ENCODE data around the gene UBALD2. TPM values are rescaled to one million over a fixed set of nuclear protein-coding genes. Genes with fewer than 3 reads are reported as not detected.
A peak's percentile ranks its signal among the peaks of the same experiment; 100 is the strongest.

Gene UBALD2
- total RNA-seq, 1 experiment from 2014 or later = 30.3 TPM

GRCh38 chr17:76270770-76271668 lies 5.9 kb downstream of the UBALD2 start (continued):
- no peak for TF ChIP-seq HMGXB4 (CRISPR knock-in tag; IDR thresholded peaks at IDR 0.05)
- TF ChIP-seq SMAD4 (CRISPR knock-in tag; IDR thresholded peaks at IDR 0.05) = no peak
- no peak for TF ChIP-seq ZNF138 (CRISPR knock-in tag; conservative IDR thresholded peaks at IDR 0.05)
- no peak for TF ChIP-seq CTCF (IDR thresholded peaks at IDR 0.05)
- no peak for TF ChIP-seq FOXP1 (CRISPR knock-in tag; IDR thresholded peaks at IDR 0.05; ENCODE audit: borderline replicate concordance)
- TF ChIP-seq MYBL2 (CRISPR knock-in tag; IDR thresholded peaks at IDR 0.05) = no peak
- TF ChIP-seq ERG (CRISPR knock-in tag; IDR thresholded peaks at IDR 0.05) = no peak
- TF ChIP-seq KAT7 (CRISPR knock-in tag; IDR thresholded peaks at IDR 0.05; ENCODE audit: borderline replicate concordance) = no peak

GRCh38 chr17:76271669-76272540 lies 6.8 kb downstream of the UBALD2 start:
- Mint-ChIP-seq H3K9me3 (no peaks in the 10 kb centered on the region), H3K4me3 (no peak overlapping the region), H3K27me3 (ENCODE audit: low read depth) (no peaks in the 10 kb centered on the region), H3K4me1 (peaks cover 27% of the 10 kb centered on the region), H3K36me3 (peaks cover 7% of the 10 kb centered on the region; the same call in 1 of the 2 replicates), H3K27ac (no peak overlapping the region)
- POLR2A ChIA-PET = interaction anchor here (0.7 to 1.3 kb wide), 4 partner anchors 10 to 166 kb away, joined by 3 to 4 read pairs (median 3); no protein-coding TSS in a partner anchor
- CTCF ChIA-PET = interaction anchor here (0.7 to 6.3 kb wide), 8 partner anchors 8 to 257 kb away, joined by 3 to 58 read pairs (median 6); no protein-coding TSS in a partner anchor
- ATAC-seq (peak; percentile 45), DNase-seq (ENCODE audit: low spot score) (peak; percentile 45)
- TF ChIP-seq CBFB (CRISPR knock-in tag; IDR thresholded peaks at IDR 0.05; ENCODE audit: low read depth) = no peak
- no peak for TF ChIP-seq SMAD3 (CRISPR knock-in tag; IDR thresholded peaks at IDR 0.05; ENCODE audit: borderline replicate concordance)
- TF ChIP-seq PREB (CRISPR knock-in tag; IDR thresholded peaks at IDR 0.05; ENCODE audit: borderline replicate concordance) = no peak
- no peak for TF ChIP-seq ATF3 (CRISPR knock-in tag; conservative IDR thresholded peaks at IDR 0.05)
- no peak for TF ChIP-seq JAZF1 (CRISPR knock-in tag; IDR thresholded peaks at IDR 0.05)
- TF ChIP-seq TP53 (CRISPR knock-in tag; IDR thresholded peaks at IDR 0.05) = peak; percentile 60; the same call in 1 of the 2 replicates
- TF ChIP-seq USF2 (CRISPR knock-in tag; IDR thresholded peaks at IDR 0.05) = 0 out of 2 replicates have a peak, but pooled peaks have one; percentile 32
- peak; percentile 23; the same call in 1 of the 2 replicates for TF ChIP-seq MAX (CRISPR knock-in tag; IDR thresholded peaks at IDR 0.05)
- no peak for TF ChIP-seq ZNF263 (CRISPR knock-in tag; IDR thresholded peaks at IDR 0.05; ENCODE audit: low read depth)
- TF ChIP-seq NR2C2 (CRISPR knock-in tag; IDR thresholded peaks at IDR 0.05) = no peak
- no peak for TF ChIP-seq ATF1 (CRISPR knock-in tag; IDR thresholded peaks at IDR 0.05)
- no peak for TF ChIP-seq ZNF121 (CRISPR knock-in tag; IDR thresholded peaks at IDR 0.05)
- no peak for TF ChIP-seq PRRX2 (CRISPR knock-in tag; IDR thresholded peaks at IDR 0.05)
- TF ChIP-seq E2F4 (CRISPR knock-in tag; IDR thresholded peaks at IDR 0.05; ENCODE audit: borderline replicate concordance, low read depth) = no peak
- no peak for TF ChIP-seq SP1 (CRISPR knock-in tag; conservative IDR thresholded peaks at IDR 0.05)
- no peak for TF ChIP-seq SOX15 (CRISPR knock-in tag; IDR thresholded peaks at IDR 0.05)
